Omental fat pad (tissue), 4 donors: ENCODE results near the gene COQ2. TPM values are rescaled to one million over a fixed set of nuclear protein-coding genes. Genes with fewer than 3 reads are reported as not detected.

Source experiments
- ATAC-seq: fragments of 150-250 bp; one replicate; pipeline ENCODE4 v1.9.1; 2016; ENCODE audit warnings: mild to moderate bottlenecking, moderate library complexity; ENCODE audit not compliant: low FRiP score
- DNase-seq: peaks from one replicate; pipeline ENCODE4 v3.0.0-alpha.2; 2019; ENCODE audit warnings: low spot score
- CTCF ChIP-seq, 3 donors: fragments of 450-650 bp; IDR thresholded peaks; one replicate each; pipeline ENCODE4 v1.5.1; 2016 to 2017; ENCODE audit warnings: antibody characterized with exemption in 3 of 3, mild to moderate bottlenecking in 3 of 3, moderate library complexity in 2 of 3
- small RNA-seq: library from RNA; depleted of rRNA; stranded (forward); fragments of <200 nt; gene quantifications from one replicate; pipeline ENCODE3, GENCODE V24; 2016
- total RNA-seq, 4 donors: library from RNA; depleted of rRNA; stranded (reverse); fragments of >200 nt; gene quantifications; one replicate each; pipeline ENCODE4 v1.1.0, GENCODE V29; 2016

COQ2 gene
- total RNA-seq, 4 donors from 2014 or later: 9.0 to 10.4 (median 9.8) TPM

- DNase-seq (no peak), ATAC-seq (no peak)
- TF ChIP-seq CTCF (IDR thresholded peaks at IDR 0.05): no peak
These were observed 70.5 kb downstream of the COQ2 start for GRCh38 chr4:83214079-83214478.

Small RNAs within 50 kb of the gene (small RNA-seq; reads per million reads assigned to genes)
- not detected for gene AC114781.3

Other genes with a start within 250 kb of the COQ2 start
- gene COPS4, start 249.6 kb downstream of the COQ2 start, total RNA-seq: 10 to 100 TPM; 30.3 to 47.1 (median 39.1) TPM
- 1 to 10 TPM; 2.6 to 7.6 (median 3.9) TPM for gene PLAC8, start 170.1 kb downstream of the COQ2 start, total RNA-seq
- 10 to 100 TPM in 2 of 4 donors, 1 to 10 TPM in 2; 3.2 to 21.7 (median 9.6) TPM for gene HPSE, start 50.0 kb upstream of the COQ2 start, total RNA-seq
- 10 to 100 TPM; 13.5 to 20.0 (median 17.0) TPM for gene HELQ, start 171.0 kb upstream of the COQ2 start, total RNA-seq
- gene MRPS18C, start 171.3 kb upstream of the COQ2 start, total RNA-seq: 10 to 100 TPM; 12.3 to 29.6 (median 23.9) TPM
- 10 to 100 TPM in 3 of 4 donors, 1 to 10 TPM in 1; 7.8 to 19.9 (median 11.1) TPM for gene ABRAXAS1, start 200.3 kb upstream of the COQ2 start, total RNA-seq